H1 (cell line): ENCODE results near the gene TARDBP. TPM values are rescaled to one million over a fixed set of nuclear protein-coding genes. Genes with fewer than 3 reads are reported as not detected.

ENCODE experiments used
- CTCF ChIA-PET: fragments of 300-600 bp; sonication (Branson Sonifier 250); formaldehyde crosslinking; loops from one replicate; lab custom pipeline; 2021; ENCODE audit not compliant: partially characterized antibody; lab: Charles Lee
- POLR2A ChIA-PET: fragments of 300-600 bp; sonication (Branson Sonifier 250); formaldehyde crosslinking; loops from one replicate; lab custom pipeline; 2021; ENCODE audit warnings: inconsistent platforms; ENCODE audit not compliant: partially characterized antibody; lab: Charles Lee
- DNase-seq, 2 experiments: peaks; one replicate each; pipeline versions ENCODE4 v3.0.0 to v3.0.0-alpha.2; 2010 to 2022; ENCODE audit warnings: low spot score in 2 of 2, low read depth in 1 of 2, mixed read lengths in 1 of 2
- FAIRE-seq: peaks from 2 replicates; lab custom pipeline; 2011; peaks lifted over from hg19 to GRCh38; lab: Jason Lieb, UNC
- H2AFZ ChIP-seq: 2 replicates; pipeline ENCODE4 v1.8.1; 2012; ENCODE audit warnings: low read length, inconsistent platforms
- H2AK5ac ChIP-seq: 2 replicates; pipeline ENCODE4 v1.6.1; 2013; ENCODE audit warnings: low read depth, low read length
- H2BK120ac ChIP-seq: replicated peaks from 2 replicates; pipeline ENCODE3; 2013; ENCODE audit warnings: low read depth, low read length, inconsistent platforms
- H2BK12ac ChIP-seq: 2 replicates; pipeline ENCODE4 v1.6.1; 2013; ENCODE audit warnings: low read depth, low read length
- H2BK15ac ChIP-seq: 2 replicates; pipeline ENCODE4 v1.6.1; 2013; ENCODE audit warnings: low read length
- H2BK20ac ChIP-seq: 2 replicates; pipeline ENCODE4 v1.6.1; 2013; ENCODE audit warnings: low read length
- H2BK5ac ChIP-seq: 2 replicates; pipeline ENCODE4 v1.6.1; 2013; ENCODE audit warnings: low read depth, low read length
- H3K14ac ChIP-seq: 2 replicates; pipeline ENCODE4 v1.6.1; 2013; ENCODE audit warnings: inconsistent platforms; ENCODE audit not compliant: insufficient read length
- H3K18ac ChIP-seq: 2 replicates; pipeline ENCODE4 v1.6.1; 2013; ENCODE audit warnings: low read length; ENCODE audit errors: extremely low read depth
- H3K23ac ChIP-seq: 2 replicates; pipeline ENCODE4 v1.6.1; 2013; ENCODE audit warnings: inconsistent platforms; ENCODE audit not compliant: insufficient read length
- H3K23me2 ChIP-seq: 2 replicates; pipeline ENCODE4 v1.6.1; 2013; ENCODE audit warnings: low read depth, low read length
- H3K27ac ChIP-seq: 2 replicates; pipeline ENCODE4 v1.6.1; 2011; ENCODE audit warnings: low read depth, low read length, inconsistent platforms
- H3K27me3 ChIP-seq, 4 experiments: replicated peaks in 1 of 4; 1 replicate in 1 of 4; 2 replicates in 3 of 4; pipeline versions ENCODE4 v1.6.1 to v1.8.1; 2011 to 2013; ENCODE audit warnings: low read length in 3 of 4, mild to moderate bottlenecking in 3 of 4, inconsistent platforms in 2 of 4, mixed read lengths in 2 of 4, moderate library complexity in 1 of 4; ENCODE audit not compliant: control insufficient read depth in 3 of 4, insufficient read depth in 3 of 4; ENCODE audit errors: extremely low read depth in 1 of 4
- H3K36me3 ChIP-seq, 4 experiments: 2 replicates each; pipeline versions ENCODE4 v1.6.1 to v1.8.1; 2011 to 2013; ENCODE audit warnings: mild to moderate bottlenecking in 4 of 4, low read length in 3 of 4, moderate library complexity in 2 of 4, control low read depth in 1 of 4, inconsistent platforms in 1 of 4; ENCODE audit not compliant: insufficient read depth in 4 of 4, control insufficient read depth in 2 of 4
- H3K4ac ChIP-seq: replicated peaks from 2 replicates; pipeline ENCODE3; 2013; ENCODE audit warnings: low read length, low read depth, mixed read lengths, inconsistent platforms; ENCODE audit not compliant: insufficient read length
- H3K4me1 ChIP-seq, 4 experiments: replicated peaks in 1 of 4; 1 replicate in 1 of 4; 2 replicates in 3 of 4; pipeline versions ENCODE4 v1.6.1 to v1.8.1; 2011 to 2013; ENCODE audit warnings: low read length in 3 of 4, inconsistent platforms in 2 of 4, mixed read lengths in 1 of 4; ENCODE audit not compliant: insufficient read depth in 4 of 4, control insufficient read depth in 3 of 4
- H3K4me2 ChIP-seq, 2 experiments: 2 replicates each; pipeline versions ENCODE4 v1.6.1 to v1.8.1; 2011 to 2013; ENCODE audit warnings: low read depth in 2 of 2, low read length in 2 of 2, control low read depth in 1 of 2, inconsistent platforms in 1 of 2, mild to moderate bottlenecking in 1 of 2; ENCODE audit not compliant: insufficient read depth in 1 of 2
- H3K4me3 ChIP-seq, 4 experiments: fragments of 200-600, 300-600 bp in 1 of 4; sonication (generic), shearing (Covaris generic), sonication (Bioruptor Twin) in 1 of 4; 2 replicates each; pipeline versions ENCODE4 v1.5.1 to v1.8.1; 2011 to 2016; ENCODE audit warnings: low read length in 4 of 4, low read depth in 3 of 4, control low read depth in 2 of 4, inconsistent platforms in 2 of 4, mild to moderate bottlenecking in 2 of 4, mixed read lengths in 1 of 4, moderate library complexity in 1 of 4; ENCODE audit not compliant: insufficient read depth in 2 of 4; ENCODE audit errors: extremely low read depth in 1 of 4
- H3K56ac ChIP-seq: replicated peaks from 2 replicates; pipeline ENCODE3; 2013; ENCODE audit warnings: low read depth, mild to moderate bottlenecking, mixed read lengths, low read length, inconsistent platforms; ENCODE audit not compliant: insufficient read length
- H3K79me1 ChIP-seq: 2 replicates; pipeline ENCODE4 v1.6.1; 2013; ENCODE audit warnings: low read depth, low read length, control low read depth
- H3K79me2 ChIP-seq, 2 experiments: 2 replicates each; pipeline versions ENCODE4 v1.6.1 to v1.8.1; 2012 to 2013; ENCODE audit warnings: low read length in 2 of 2, mild to moderate bottlenecking in 2 of 2, inconsistent platforms in 1 of 2; ENCODE audit not compliant: insufficient read depth in 2 of 2, control insufficient read depth in 1 of 2
- H3K9ac ChIP-seq, 4 experiments: replicated peaks in 1 of 4; 1 replicate in 1 of 4; 2 replicates in 3 of 4; pipeline versions ENCODE4 v1.6.1 to v1.8.1; 2011 to 2013; ENCODE audit warnings: low read depth in 3 of 4, low read length in 3 of 4, control low read depth in 2 of 4, mild to moderate bottlenecking in 2 of 4, moderate library complexity in 2 of 4, inconsistent platforms in 1 of 4; ENCODE audit errors: extremely low read depth in 1 of 4
- H3K9me3 ChIP-seq, 2 experiments: 2 replicates each; pipeline versions ENCODE4 v1.6.1 to v1.8.1; 2012 to 2013; ENCODE audit warnings: mild to moderate bottlenecking in 2 of 2, moderate library complexity in 2 of 2, control low read depth in 1 of 2, inconsistent platforms in 1 of 2, low read depth in 1 of 2, low read length in 1 of 2, mixed read lengths in 1 of 2; ENCODE audit not compliant: insufficient read depth in 2 of 2
- H4K20me1 ChIP-seq, 2 experiments: replicated peaks in 1 of 2; 2 replicates each; pipeline versions ENCODE3 to v1.8.1; 2011 to 2013; ENCODE audit warnings: inconsistent platforms in 2 of 2, low read length in 2 of 2, mild to moderate bottlenecking in 1 of 2; ENCODE audit not compliant: insufficient read depth in 2 of 2, control insufficient read depth in 1 of 2
- H4K5ac ChIP-seq: 2 replicates; pipeline ENCODE4 v1.6.1; 2013; ENCODE audit warnings: low read length, low read depth, mixed read lengths, inconsistent platforms; ENCODE audit not compliant: insufficient read length
- H4K8ac ChIP-seq: 2 replicates; pipeline ENCODE4 v1.8.0; 2013; ENCODE audit warnings: mild to moderate bottlenecking, moderate library complexity, low read length, inconsistent platforms; ENCODE audit not compliant: insufficient read depth; ENCODE audit errors: extremely low read depth
- H4K91ac ChIP-seq: replicated peaks from 2 replicates; pipeline ENCODE3; 2013; ENCODE audit warnings: low read length, mixed read lengths, inconsistent platforms; ENCODE audit not compliant: insufficient read length
- CTCF ChIP-seq, 3 experiments: IDR thresholded peaks; 1 replicate in 2 of 3; 2 replicates in 1 of 3; pipeline versions ENCODE4 v1.5.1 to v1.6.1; 2011; ENCODE audit warnings: low read length in 3 of 3, mild to moderate bottlenecking in 3 of 3, inconsistent platforms in 2 of 3, low read depth in 1 of 3, moderate library complexity in 1 of 3; ENCODE audit not compliant: insufficient read depth in 1 of 3; ENCODE audit errors: control extremely low read depth in 1 of 3
- RAD21 ChIP-seq, 2 experiments: IDR thresholded peaks in 1 of 2; conservative IDR thresholded peaks in 1 of 2; 2 replicates each; pipeline ENCODE4 v1.6.1; 2011; ENCODE audit warnings: low read depth in 2 of 2, low read length in 2 of 2, improper control_type of control experiment in 1 of 2, inconsistent platforms in 1 of 2, mild to moderate bottlenecking in 1 of 2, moderate library complexity in 1 of 2
- RBBP5 ChIP-seq: IDR thresholded peaks from 2 replicates; pipeline ENCODE4 v1.7.1; 2012; ENCODE audit warnings: low read depth, mild to moderate bottlenecking, inconsistent platforms, low read length, moderate library complexity, borderline replicate concordance
- SIN3A ChIP-seq, 2 experiments: IDR thresholded peaks in 1 of 2; conservative IDR thresholded peaks in 1 of 2; 2 replicates each; pipeline ENCODE4 v1.6.1; 2011 to 2012; ENCODE audit warnings: low read length in 2 of 2, improper control_type of control experiment in 1 of 2, low read depth in 1 of 2, mild to moderate bottlenecking in 1 of 2
- SP1 ChIP-seq: IDR thresholded peaks from 2 replicates; pipeline ENCODE4 v1.6.1; 2011; ENCODE audit warnings: low read depth, low read length
- TBP ChIP-seq: IDR thresholded peaks from 2 replicates; pipeline ENCODE4 v1.6.1; 2011; ENCODE audit warnings: low read depth, low read length, improper control_type of control experiment
- TEAD4 ChIP-seq: IDR thresholded peaks from 2 replicates; pipeline ENCODE4 v1.6.1; 2012; ENCODE audit warnings: low read depth, low read length, inconsistent platforms, mixed read lengths
- WGBS, 2 experiments: shearing (Covaris generic) in 1 of 2; methylation state at CpG; one replicate each; pipeline versions ENCODE4 v1.1.6 to v1.1.7; 2013 to 2015; ENCODE audit warnings: low lambda C conversion rate in 2 of 2, mixed read lengths in 2 of 2, inconsistent platforms in 1 of 2, low coverage in 1 of 2, missing lambda C conversion rate in 1 of 2; ENCODE audit not compliant: insufficient replicate concordance in 2 of 2, insufficient coverage in 1 of 2, insufficient read length in 1 of 2; ENCODE audit errors: extremely low coverage in 1 of 2, missing lambda C conversion rate in 1 of 2; 5-methylcytosine and 5-hydroxymethylcytosine counted together
- polyA plus RNA-seq, 7 experiments: library from polyadenylated mRNA; depleted of rRNA in 3 of 7; stranded (reverse) in 5 of 7; unstranded in 2 of 7; fragments of >200 nt in 5 of 7; fragments of 200-250 nt in 2 of 7; gene quantifications; 1 replicate in 5 of 7; 2 replicates in 1 of 7; 4 replicates in 1 of 7; pipeline versions ENCODE4 v1.2.1 to v1.2.3, GENCODE V29; 2011 to 2013; ENCODE audit warnings: missing spikeins in 2 of 7, mixed read lengths in 2 of 7
- total RNA-seq: library from RNA; stranded (reverse); fragmentation: NEBNext Ultra II Directional; extraction: Animal tissue kit (Norgen Biotek cat#: 25700); gene quantifications from 2 replicates; pipeline ENCODE4 v1.2.1, GENCODE V29; 2021

TARDBP gene
- total and polyA plus RNA-seq, 2 of the 8 experiments (the other 6 are each of a cell fraction or from before 2014, with no cell fraction given): 144 to 240 TPM

GRCh38 chr1:11059968-11060830 is 47.7 kb downstream of the TARDBP start, which contains the start of gene SRM:
SRM (minus strand) TSS chr1:11060018; CDS start chr1:11059943, 75 bp downstream.
- Histone ChIP-seq H3K27me3 (no peaks in the 10 kb centered on the region), H2AK5ac (no peak within 1 kb of the TSS), H3K4me1 (peaks cover 0 to 12% (median 3%) of the 10 kb centered on the region in 4 experiments; a peak in 4 of 7 replicates), H3K27ac (peak within 1 kb of the TSS; percentile 83), H3K14ac (no peak within 1 kb of the TSS), H3K79me1 (peaks cover 9% of the 10 kb centered on the region), H4K20me1 (peaks cover 0 to 5% of the 10 kb centered on the region in 2 experiments), H4K8ac (peak within 1 kb of the TSS; percentile 99), H3K23me2 (peaks cover 14% of the 10 kb centered on the region), H3K18ac (peak within 1 kb of the TSS; percentile 90), H2BK20ac (no peak within 1 kb of the TSS), H2BK5ac (peak within 1 kb of the TSS; percentile 82; the same call in 1 of the 2 replicates), H3K4me2 (peak within 1 kb of the TSS; percentile 94 to 97), H4K5ac (peak within 1 kb of the TSS; percentile 65), H2AFZ (peak within 1 kb of the TSS; percentile 65), H3K4me3 (peak within 1 kb of the TSS; percentile 79 to 98 (median 86)), H3K36me3 (peaks cover 8 to 28% (median 13%) of the 10 kb centered on the region in 4 experiments; a peak in 7 of 8 replicates), H3K23ac (no peak within 1 kb of the TSS), H2BK120ac (no peak within 1 kb of the TSS), H3K4ac (peak within 1 kb of the TSS; percentile 19), H3K9ac (peak within 1 kb of the TSS; percentile 81 to 90 (median 88)), H3K9me3 (no peaks in the 10 kb centered on the region), H4K91ac (peak within 1 kb of the TSS; percentile 58), H3K79me2 (peaks cover 0 to 16% of the 10 kb centered on the region in 2 experiments; a peak in 2 of 4 replicates), H2BK15ac (no peak within 1 kb of the TSS), H3K56ac (peak within 1 kb of the TSS; percentile 38), H2BK12ac (no peak within 1 kb of the TSS)
- CTCF ChIA-PET: interaction anchor here (0.6 to 8.6 kb wide), 12 partner anchors 8 to 1451 kb away, joined by 3 to 115 read pairs (median 4); no protein-coding TSS in a partner anchor
- POLR2A ChIA-PET: interaction anchor here (1.0 to 6.5 kb wide), 13 partner anchors 8 to 203 kb away, joined by 3 to 44 read pairs (median 4); partner anchors contain the start of genes EXOSC10 and TARDBP
- peak in 1 of 2 experiments; percentile 90 for DNase-seq
- WGBS, 2 experiments: 2% methylated on average over 31 of the region's 83 CpGs; no CpG with 5 or more reads in 1 of the 2 experiments
- no peak for FAIRE-seq
- TF ChIP-seq RAD21 (IDR thresholded peaks at IDR 0.05 in 1 of 2, conservative IDR thresholded peaks at IDR 0.05 in 1 of 2; ENCODE audit: low read depth in 2 of 2, low read length in 2 of 2) (peak in 1 of 2 experiments; percentile 25; a peak in 1 of 4 replicates), SIN3A (conservative IDR thresholded peaks at IDR 0.05 in 1 of 2, IDR thresholded peaks at IDR 0.05 in 1 of 2; ENCODE audit: low read depth in 1 of 2, low read length in 2 of 2) (peak; percentile 73 to 81; a peak in 2 of 4 replicates), RBBP5 (peak; percentile 35; the same call in 1 of the 2 replicates), CTCF (IDR thresholded peaks at IDR 0.05; ENCODE audit: control extremely low read depth in 1 of 3, insufficient read depth in 1 of 3, low read depth in 1 of 3, low read length in 3 of 3) (peak in 2 of 3 experiments; percentile 35 to 43; a peak in 3 of 4 replicates), TBP (peak; percentile 58), TEAD4 (no peak), SP1 (peak; percentile 80; the same call in 1 of the 2 replicates)
